Erythroblast (primary cell): ENCODE data around the gene CA5A.
"Not testable (repeated sequence)": the region's sequence is repeated elsewhere in the genome, so short reads cannot be mapped to it uniquely, and the experiment has no call there.

ENCODE experiments used
- GATA1 ChIP-seq: IDR thresholded peaks from 2 replicates; pipeline ENCODE4 v1.6.1; 2011; ENCODE audit warnings: low read depth, mild to moderate bottlenecking, control low read depth, low read length, moderate library complexity
- POLR2A ChIP-seq: IDR thresholded peaks from 2 replicates; pipeline ENCODE4 v1.6.1; 2011; ENCODE audit warnings: mild to moderate bottlenecking, low read length

- not testable (repeated sequence) for TF ChIP-seq POLR2A, GATA1
Observed at GRCh38 chr16:87983072-87983736, 46.9 kb upstream of the CA5A start.
